ENCODE measurements around the gene PNPLA3.
"Not testable (repeated sequence)": the region's sequence is repeated elsewhere in the genome, so short reads cannot be mapped to it uniquely, and the experiment has no call there.

The PNPLA3 gene

GRCh38 chr22:43889201-43889859 is 34.3 kb upstream of the PNPLA3 start:
- FAIRE-seq: no peak
- DNase-seq (ENCODE audit: insufficient read length, low spot score): no peak

GRCh38 chr22:43889860-43890253 is 33.7 kb upstream of the PNPLA3 start:
- DNase-seq (ENCODE audit: insufficient read length, low spot score): no peak
- no peak for FAIRE-seq

- FAIRE-seq: no peak
- DNase-seq (ENCODE audit: insufficient read length, low spot score): no peak
Measured at GRCh38 chr22:43890901-43891331, 32.7 kb upstream of the PNPLA3 start.

- no peak for DNase-seq (ENCODE audit: insufficient read length, low spot score)
- no peak for FAIRE-seq
Measured at GRCh38 chr22:43891360-43892182, 32.0 kb upstream of the PNPLA3 start, which contains the start of gene PNPLA5. TSS of gene PNPLA5 (minus strand) at chr22:43892013. CDS start at chr22:43891880, 133 bp downstream.

- no peak for FAIRE-seq
- DNase-seq (ENCODE audit: insufficient read length, low spot score): no peak
Measured at GRCh38 chr22:43892183-43892894, 31.3 kb upstream of the PNPLA3 start.

- FAIRE-seq: no peak
- no peak for DNase-seq (ENCODE audit: insufficient read length, low spot score)
Measured at GRCh38 chr22:43893266-43893665, 30.3 kb upstream of the PNPLA3 start.

GRCh38 chr22:43894122-43894521 is 29.5 kb upstream of the PNPLA3 start:
- FAIRE-seq (no peak), DNase-seq (ENCODE audit: insufficient read length, low spot score) (no peak)

GRCh38 chr22:43895986-43896645 is 27.5 kb upstream of the PNPLA3 start:
- FAIRE-seq: no peak

DNA sequence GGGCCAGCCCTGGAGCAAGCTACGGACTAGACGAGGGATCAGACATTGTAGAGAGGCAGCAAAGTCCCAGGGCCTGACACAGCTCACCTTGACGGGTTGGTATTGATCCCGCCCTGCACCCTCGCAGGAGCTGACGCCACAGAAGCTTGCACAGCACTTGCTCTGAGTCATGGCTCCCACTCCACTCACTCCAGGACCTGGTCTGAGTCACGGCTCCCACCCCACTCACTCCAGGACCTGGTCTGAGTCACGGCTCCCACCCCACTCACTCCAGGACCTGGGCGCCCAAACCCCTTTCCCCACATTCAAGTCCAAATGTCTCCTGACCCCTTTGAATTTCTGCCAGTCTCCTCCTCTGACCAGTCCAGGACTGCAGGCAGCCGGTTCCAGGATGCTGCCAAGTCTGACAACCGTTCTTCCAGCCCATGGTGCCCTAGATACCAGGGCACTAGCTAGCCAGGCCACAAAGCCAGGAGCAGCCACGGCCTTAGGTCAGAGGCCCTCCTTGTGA is 25.8 kb upstream of the PNPLA3 start:
- FAIRE-seq (no peak), DNase-seq (ENCODE audit: insufficient read length, low spot score) (no peak)

More at GRCh38 chr22:43895986-43896645, 27.5 kb upstream of the PNPLA3 start:
- no peak for DNase-seq (ENCODE audit: insufficient read length, low spot score)

GRCh38 chr22:43900206-43900605 is 23.4 kb upstream of the PNPLA3 start:
- no peak for FAIRE-seq
- no peak for DNase-seq (ENCODE audit: insufficient read length, low spot score)

DNA sequence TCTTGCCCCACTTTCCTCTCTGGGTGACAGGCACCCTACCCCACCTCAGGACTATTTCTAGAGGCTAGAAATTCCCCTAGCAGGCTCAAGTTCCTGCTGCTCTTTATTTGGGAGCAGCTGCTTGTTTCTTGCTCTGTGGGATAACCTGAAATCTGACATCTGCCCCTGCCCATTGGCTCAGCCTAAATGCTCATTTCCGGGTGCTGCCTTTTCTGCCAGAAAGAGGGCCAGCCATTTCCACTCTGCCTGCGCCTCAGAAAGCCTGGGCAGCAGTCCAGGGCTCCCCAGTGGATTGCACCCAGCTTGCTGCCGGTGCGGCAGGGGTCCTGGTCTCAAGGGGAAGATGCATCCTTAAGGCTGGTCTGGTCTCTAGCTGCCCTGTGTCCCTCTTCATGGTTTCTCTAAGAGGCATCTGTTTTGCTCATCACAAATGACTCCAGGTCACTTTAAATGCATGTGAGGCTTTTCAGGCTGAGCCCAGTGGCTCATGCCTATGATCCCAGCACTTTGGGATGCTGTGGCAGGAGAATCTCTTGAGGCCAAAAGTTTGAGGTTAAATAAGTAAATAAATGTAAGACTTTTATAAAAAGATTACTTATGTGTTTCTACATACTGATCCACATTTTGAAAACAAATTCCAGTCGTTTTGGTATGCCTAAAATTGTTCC is 21.5 kb upstream of the PNPLA3 start:
- no peak for DNase-seq (ENCODE audit: insufficient read length, low spot score)
- FAIRE-seq: no peak

GRCh38 chr22:43903033-43903432 is 20.6 kb upstream of the PNPLA3 start:
- DNase-seq (ENCODE audit: insufficient read length, low spot score); FAIRE-seq: not testable (repeated sequence)

DNA sequence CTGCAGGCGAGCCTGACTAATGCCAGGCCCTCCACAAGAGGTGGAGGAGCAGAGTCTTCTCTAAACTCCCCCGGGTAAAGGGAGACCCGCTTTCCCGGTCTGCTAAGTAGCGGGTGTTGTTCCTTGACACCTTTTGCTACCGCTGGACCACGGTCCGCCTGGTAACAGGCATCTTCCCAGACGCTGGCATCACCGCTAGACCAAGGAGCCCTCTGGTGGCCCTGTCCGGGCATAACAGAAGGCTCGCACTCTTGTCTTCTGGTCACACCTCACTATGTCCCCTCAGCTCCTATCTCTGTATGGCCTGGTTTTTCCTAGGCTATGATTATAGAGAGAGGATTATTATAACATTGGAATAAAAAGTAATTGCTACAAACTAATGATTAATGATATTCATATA is 19.2 kb upstream of the PNPLA3 start:
- not testable (repeated sequence) for DNase-seq (ENCODE audit: insufficient read length, low spot score)

GRCh38 chr22:43905681-43906080 is 17.9 kb upstream of the PNPLA3 start:
- DNase-seq (ENCODE audit: insufficient read length, low spot score) (no peak), FAIRE-seq (no peak)

More for the DNA sequence above, 19.2 kb upstream of the PNPLA3 start:
- not testable (repeated sequence) for FAIRE-seq

GRCh38 chr22:43909708-43910107 is 13.9 kb upstream of the PNPLA3 start:
- DNase-seq (ENCODE audit: insufficient read length, low spot score) (no peak), FAIRE-seq (no peak)

DNA sequence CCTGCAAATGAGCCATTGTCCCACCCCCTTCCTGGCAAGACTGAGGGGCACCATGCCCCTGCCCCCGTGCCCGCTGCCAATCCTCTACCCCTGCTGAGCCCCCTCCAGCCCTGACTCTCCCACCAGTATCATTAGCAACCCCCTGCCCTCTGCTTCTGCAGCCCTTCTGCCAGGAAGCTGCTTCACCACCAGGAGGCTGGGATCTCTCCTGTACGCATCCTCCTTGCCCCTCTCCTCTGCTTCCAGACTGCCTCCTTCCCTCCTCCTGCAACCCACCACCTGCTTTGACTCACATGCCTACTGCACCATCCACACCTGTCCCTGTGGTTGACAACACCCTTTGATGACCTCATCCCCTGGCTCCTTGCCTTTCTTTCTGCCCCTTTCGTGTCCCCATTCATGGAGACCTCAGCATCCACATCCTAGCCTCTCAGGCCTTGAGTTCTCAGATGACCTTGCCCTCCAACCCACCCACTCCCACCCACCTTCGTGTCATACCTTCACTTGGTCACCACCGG is 13.4 kb upstream of the PNPLA3 start:
- FAIRE-seq (no peak), DNase-seq (ENCODE audit: insufficient read length, low spot score) (no peak)

GRCh38 chr22:43911351-43911750 is 12.3 kb upstream of the PNPLA3 start:
- no peak for DNase-seq (ENCODE audit: insufficient read length, low spot score)
- no peak for FAIRE-seq

DNA sequence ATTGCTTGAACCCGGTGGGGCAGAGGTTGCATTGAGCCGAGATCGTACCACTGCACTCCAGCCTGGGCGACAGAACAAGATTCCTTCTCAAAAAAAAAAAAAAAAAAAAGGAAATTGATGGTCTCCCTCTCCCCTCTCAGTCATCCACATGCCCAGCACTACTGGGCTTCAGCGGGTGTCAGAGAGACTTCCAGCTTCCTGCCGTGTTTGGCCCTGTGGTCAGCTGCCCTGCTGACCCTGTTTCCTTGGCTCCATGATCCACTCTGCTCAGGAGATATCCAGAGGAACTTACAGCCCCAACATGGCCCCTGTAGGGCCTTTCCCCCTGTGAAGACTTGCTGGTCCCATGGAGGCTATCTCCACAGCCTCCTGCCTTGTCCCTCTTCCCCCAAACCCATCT is 6.1 kb upstream of the PNPLA3 start:
- DNase-seq (ENCODE audit: insufficient read length, low spot score) (no peak), FAIRE-seq (no peak)

GRCh38 chr22:43919106-43919973 is 4.3 kb upstream of the PNPLA3 start:
- FAIRE-seq (no peak), DNase-seq (ENCODE audit: insufficient read length, low spot score) (no peak)
